Activated naive CD4-positive, alpha-beta T cell treated with anti-CD3 and anti-CD28 coated beads for 36 hours (primary cell): ENCODE measurements around the gene FGL2. TPM values are rescaled to one million over a fixed set of nuclear protein-coding genes. Genes with fewer than 3 reads are reported as not detected.
"Not testable (repeated sequence)": the region's sequence is repeated elsewhere in the genome, so short reads cannot be mapped to it uniquely, and the experiment has no call there.

Experiments used
- CTCF ChIA-PET: fragments of 350-600 bp; sonication (Branson Sonifier 250); formaldehyde crosslinking; loops from one replicate; lab custom pipeline; 2021; ENCODE audit warnings: antibody characterized with exemption; lab: Charles Lee
- DNase-seq: peaks from one replicate; pipeline ENCODE4 v3.0.0-alpha.2; 2020
- H3K27ac Mint-ChIP-seq: one replicate; pipeline ENCODE4 v1.8.0; 2021; ENCODE audit warnings: mild to moderate bottlenecking, mixed read lengths
- H3K27me3 Mint-ChIP-seq: one replicate; pipeline ENCODE4 v1.8.0; 2021; ENCODE audit warnings: low read depth, mixed read lengths
- H3K36me3 Mint-ChIP-seq: one replicate; pipeline ENCODE4 v1.8.0; 2021; ENCODE audit warnings: low read depth, mixed read lengths
- H3K4me1 Mint-ChIP-seq: one replicate; pipeline ENCODE4 v1.8.0; 2021; ENCODE audit warnings: low read depth, mixed read lengths
- H3K4me3 Mint-ChIP-seq: one replicate; pipeline ENCODE4 v1.8.0; 2021; ENCODE audit warnings: mild to moderate bottlenecking, moderate library complexity, mixed read lengths
- H3K9me3 Mint-ChIP-seq: one replicate; pipeline ENCODE4 v1.8.0; 2021; ENCODE audit warnings: mixed read lengths
- intact Hi-C: fragments of 100-400 bp; cut with micrococcal nuclease; formaldehyde crosslinking; loops from one replicate; pipeline ENCODE4 v1.15.1; 2023
- total RNA-seq, 2 experiments: library from RNA; stranded (reverse); gene quantifications; one replicate each; pipeline ENCODE4 v1.2.3, GENCODE V29; 2021

The FGL2 gene
- total RNA-seq, 2 experiments from 2014 or later = not detected

DNA sequence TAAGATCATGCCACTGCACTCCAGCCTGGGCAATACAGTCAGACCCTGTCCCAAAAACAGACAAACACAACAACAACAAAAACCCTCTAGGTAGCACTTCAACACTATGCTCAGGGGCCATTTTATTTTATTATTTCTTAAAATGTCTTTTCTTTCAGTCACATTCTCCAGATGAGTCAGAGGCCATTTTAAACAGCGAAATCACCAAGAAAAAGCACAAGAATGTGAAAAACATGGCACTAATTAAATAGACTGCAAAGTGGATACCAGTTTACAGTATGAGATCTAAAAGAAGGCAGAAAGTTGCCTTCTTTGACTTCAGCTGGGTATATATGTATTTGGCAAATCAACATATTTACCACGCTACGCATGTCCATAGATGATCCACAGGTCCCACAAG, 6.1 kb upstream of the FGL2 start:
- Mint-ChIP-seq H3K36me3 (peaks cover 11% of the 10 kb centered on the region), H3K9me3 (peaks cover 21% of the 10 kb centered on the region), H3K4me3 (no peak overlapping the region), H3K27me3 (no peaks in the 10 kb centered on the region), H3K4me1 (no peaks in the 10 kb centered on the region), H3K27ac (no peak overlapping the region)
- intact Hi-C loops = no loop called here
- CTCF ChIA-PET = no interaction called here
- no peak for DNase-seq

- CTCF ChIA-PET = no interaction called here
- intact Hi-C loops = no loop called here
- Mint-ChIP-seq H3K4me1 (peaks cover 19% of the 10 kb centered on the region), H3K4me3 (no peak overlapping the region), H3K36me3 (no peaks in the 10 kb centered on the region), H3K9me3 (no peaks in the 10 kb centered on the region), H3K27ac (no peak overlapping the region), H3K27me3 (no peaks in the 10 kb centered on the region)
- no peak for DNase-seq
Measured at GRCh38 chr7:77202481-77202976, 2.9 kb upstream of the FGL2 start.

GRCh38 chr7:77200542-77200941, 923 bp upstream of the FGL2 start:
- DNase-seq = no peak
- CTCF ChIA-PET = interaction anchor here (1.0 to 2.1 kb wide), 2 partner anchors 46 to 131 kb away, joined by 3 to 10 read pairs; no protein-coding TSS in a partner anchor
- Mint-ChIP-seq H3K27ac (no peak overlapping the region), H3K36me3 (no peaks in the 10 kb centered on the region), H3K9me3 (no peaks in the 10 kb centered on the region), H3K4me1 (peaks cover 19% of the 10 kb centered on the region), H3K4me3 (no peak overlapping the region), H3K27me3 (no peaks in the 10 kb centered on the region)
- intact Hi-C loops = no loop called here

- DNase-seq = no peak
- CTCF ChIA-PET = no interaction called here
- peaks cover 30% of the 10 kb centered on the region for H3K4me1 Mint-ChIP-seq
Measured at GRCh38 chr7:77197141-77197540, 2.5 kb downstream of the FGL2 start.

DNA sequence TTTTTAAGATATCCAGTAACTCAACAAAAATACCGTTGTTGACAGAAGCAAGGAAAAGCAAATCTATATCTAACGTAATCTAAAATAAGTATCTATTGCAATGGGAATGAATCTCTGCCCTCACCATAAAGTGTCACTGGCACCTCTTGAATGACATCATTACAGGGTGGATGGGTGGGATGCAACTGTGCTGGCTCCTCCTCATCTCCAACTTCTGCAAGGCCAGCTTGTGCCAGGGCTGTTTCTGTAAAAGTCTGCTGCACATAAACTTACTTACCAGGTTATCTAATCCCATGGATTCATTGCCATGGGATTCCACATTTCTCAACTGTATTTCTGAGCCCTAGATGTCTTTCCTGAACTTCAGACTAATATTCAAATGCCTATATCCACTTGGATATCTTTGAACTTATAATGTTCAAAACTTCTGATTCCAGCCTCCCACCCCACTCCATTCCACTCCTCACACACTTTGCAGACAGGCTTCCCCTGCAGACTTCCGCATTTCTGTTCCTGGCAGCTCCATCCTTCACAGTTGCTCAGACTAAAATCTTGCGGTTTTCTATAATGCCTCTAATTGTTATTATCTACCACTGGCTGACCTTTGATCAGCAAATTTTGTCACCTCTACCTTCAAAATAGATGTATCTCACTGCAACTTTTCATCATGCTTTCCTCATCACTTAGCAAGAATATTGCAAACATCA, 10.7 kb downstream of the FGL2 start:
- Mint-ChIP-seq H3K9me3 (no peaks in the 10 kb centered on the region), H3K4me1 (peaks cover 11% of the 10 kb centered on the region), H3K36me3 (no peaks in the 10 kb centered on the region), H3K4me3 (no peak overlapping the region), H3K27ac (no peak overlapping the region), H3K27me3 (no peaks in the 10 kb centered on the region)
- CTCF ChIA-PET = no interaction called here
- DNase-seq = no peak
- intact Hi-C loops = no loop called here

More at GRCh38 chr7:77197141-77197540, 2.5 kb downstream of the FGL2 start:
- no peaks in the 10 kb centered on the region for H3K27me3 Mint-ChIP-seq
- no peaks in the 10 kb centered on the region for H3K9me3 Mint-ChIP-seq
- H3K4me3 Mint-ChIP-seq = no peak overlapping the region
- intact Hi-C loops = loop anchor here (5.0 to 10.0 kb wide), 3 partner anchors 40 to 72 kb away; partner anchors contain the start of gene CCDC146
- H3K36me3 Mint-ChIP-seq = no peaks in the 10 kb centered on the region
- no peak overlapping the region for H3K27ac Mint-ChIP-seq

DNA sequence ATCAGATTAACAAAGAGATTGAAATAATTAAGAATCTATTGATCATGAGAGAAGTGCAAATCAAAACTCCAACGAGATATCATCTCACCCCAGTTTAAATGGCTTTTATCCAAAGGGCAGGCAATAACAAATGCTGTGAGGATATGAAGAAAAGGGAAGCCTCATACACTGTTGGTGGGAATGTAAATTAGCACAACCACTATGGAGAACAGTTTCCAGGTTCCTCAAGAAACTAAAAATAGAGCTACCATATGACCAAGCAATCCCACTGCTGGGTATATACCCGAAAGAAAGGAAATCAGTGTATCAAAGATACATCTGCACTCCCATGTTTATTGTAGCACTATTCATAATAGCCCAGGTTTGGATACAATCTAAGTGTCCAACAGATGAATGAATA, 13.8 kb downstream of the FGL2 start:
- Mint-ChIP-seq H3K27me3 (no peaks in the 10 kb centered on the region), H3K9me3 (peaks cover 2% of the 10 kb centered on the region), H3K4me1 (no peaks in the 10 kb centered on the region), H3K36me3 (peaks cover 3% of the 10 kb centered on the region), H3K27ac (no peak overlapping the region), H3K4me3 (no peak overlapping the region)
- no peak for DNase-seq
- intact Hi-C loops = no loop called here
- CTCF ChIA-PET = no interaction called here

DNA sequence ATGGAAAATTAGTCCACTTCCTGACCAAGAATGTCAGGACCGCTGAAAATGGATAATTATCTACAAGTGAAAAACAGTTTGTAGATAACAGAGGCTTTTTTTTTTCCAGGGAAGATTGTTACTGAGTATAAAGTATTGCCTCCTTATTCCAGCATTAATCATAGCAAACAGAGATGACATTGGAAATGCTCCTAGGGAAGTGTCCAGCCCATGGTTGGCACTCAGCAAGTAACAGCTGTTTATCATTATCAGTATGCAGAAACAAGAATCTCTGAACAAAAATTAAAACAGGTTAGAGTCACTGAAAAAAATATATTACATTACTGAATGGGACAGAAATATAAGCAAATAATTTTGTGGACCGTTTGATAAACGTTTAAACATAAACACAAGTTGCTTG, 14.6 kb downstream of the FGL2 start:
- intact Hi-C loops = no loop called here
- Mint-ChIP-seq H3K4me3 (no peak overlapping the region), H3K36me3 (peaks cover 4% of the 10 kb centered on the region), H3K9me3 (peaks cover 2% of the 10 kb centered on the region), H3K27ac (no peak overlapping the region), H3K4me1 (no peaks in the 10 kb centered on the region), H3K27me3 (no peaks in the 10 kb centered on the region)
- CTCF ChIA-PET = no interaction called here
- DNase-seq = no peak

- no peak for DNase-seq
- CTCF ChIA-PET = no interaction called here
- H3K27me3 Mint-ChIP-seq = no peaks in the 10 kb centered on the region
- peaks cover 2% of the 10 kb centered on the region for H3K9me3 Mint-ChIP-seq
- intact Hi-C loops = no loop called here
- no peak overlapping the region for H3K27ac Mint-ChIP-seq
- H3K4me3 Mint-ChIP-seq = no peak overlapping the region
- no peaks in the 10 kb centered on the region for H3K4me1 Mint-ChIP-seq
- peaks cover 4% of the 10 kb centered on the region for H3K36me3 Mint-ChIP-seq
Measured at GRCh38 chr7:77184463-77184862, 15.2 kb downstream of the FGL2 start.

DNA sequence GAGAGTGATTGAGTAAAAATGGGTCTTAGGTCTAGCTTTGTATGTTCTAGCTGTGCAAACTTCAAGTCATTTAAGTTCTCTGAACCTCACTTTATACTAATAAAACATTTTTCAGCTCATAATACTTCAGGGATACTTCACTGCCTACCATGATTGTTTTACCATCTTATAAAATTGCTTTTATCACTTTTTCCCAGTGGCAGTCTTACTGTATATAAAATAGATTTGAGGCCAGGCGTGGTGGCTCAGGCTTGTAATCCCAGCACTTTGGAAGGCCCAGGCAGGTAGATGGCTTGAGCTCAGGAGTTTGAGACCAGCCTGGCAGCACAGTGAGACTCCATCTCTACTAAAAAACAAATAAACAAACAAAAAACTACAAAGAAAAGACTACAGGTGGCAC, 17.4 kb downstream of the FGL2 start:
- H3K27ac Mint-ChIP-seq = no peak overlapping the region
- H3K27me3 Mint-ChIP-seq = no peaks in the 10 kb centered on the region
- H3K4me1 Mint-ChIP-seq = no peaks in the 10 kb centered on the region
- intact Hi-C loops = no loop called here
- H3K4me3 Mint-ChIP-seq = no peak overlapping the region
- no peak for DNase-seq
- CTCF ChIA-PET = no interaction called here
- peaks cover 4% of the 10 kb centered on the region for H3K36me3 Mint-ChIP-seq
- H3K9me3 Mint-ChIP-seq = peaks cover 2% of the 10 kb centered on the region

DNA sequence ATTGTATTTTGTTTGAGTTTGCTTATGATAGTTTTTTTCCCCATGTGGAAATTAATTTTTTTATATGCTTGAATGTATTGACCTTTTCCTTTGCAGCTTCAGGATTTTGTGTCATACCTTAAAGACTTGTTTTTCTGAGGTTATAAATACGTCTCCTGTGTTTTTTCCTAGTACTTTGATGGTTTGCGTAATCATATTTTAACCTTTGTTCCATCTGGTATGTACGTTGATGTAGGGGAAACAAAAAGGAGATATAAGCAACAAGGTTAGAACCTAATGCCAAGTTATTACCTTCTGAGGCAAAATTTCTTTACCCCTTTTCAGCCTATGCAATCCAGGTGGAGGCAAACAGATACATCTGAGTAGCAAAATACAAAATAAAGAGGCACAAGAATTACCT, 17.9 kb downstream of the FGL2 start:
- Mint-ChIP-seq H3K27me3 (no peaks in the 10 kb centered on the region), H3K4me1 (no peaks in the 10 kb centered on the region), H3K4me3 (no peak overlapping the region), H3K9me3 (peaks cover 2% of the 10 kb centered on the region), H3K36me3 (peaks cover 4% of the 10 kb centered on the region), H3K27ac (no peak overlapping the region)
- intact Hi-C loops = no loop called here
- CTCF ChIA-PET = no interaction called here
- no peak for DNase-seq

DNA sequence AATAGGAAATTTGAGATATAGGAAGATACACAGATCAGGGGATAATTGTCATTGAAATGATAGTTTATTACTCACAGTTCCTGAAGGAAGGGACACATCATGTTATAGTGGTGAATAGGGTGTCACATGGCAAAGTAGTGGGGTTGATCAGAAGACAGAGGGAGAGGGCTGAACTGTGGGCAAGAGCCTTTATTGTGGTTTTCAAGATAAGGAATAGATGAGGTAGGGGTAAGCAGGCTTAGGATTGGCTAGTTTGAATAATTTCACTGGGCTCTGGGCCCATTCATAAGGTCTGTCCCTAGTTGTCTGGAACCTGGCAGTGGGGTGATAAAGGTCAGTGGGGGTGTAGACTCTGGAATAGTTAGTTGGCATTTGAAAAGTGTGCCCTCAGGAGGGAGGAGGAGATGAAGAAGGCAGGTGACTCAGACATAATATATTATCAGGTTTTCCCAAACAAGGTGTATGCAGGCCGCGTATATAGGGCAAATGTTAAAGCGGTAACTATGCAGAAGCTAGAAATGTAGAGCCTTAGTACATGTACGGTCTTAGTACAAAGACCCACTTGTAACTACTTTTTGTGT, 18.5 kb downstream of the FGL2 start:
- H3K4me1 Mint-ChIP-seq = no peaks in the 10 kb centered on the region

DNA sequence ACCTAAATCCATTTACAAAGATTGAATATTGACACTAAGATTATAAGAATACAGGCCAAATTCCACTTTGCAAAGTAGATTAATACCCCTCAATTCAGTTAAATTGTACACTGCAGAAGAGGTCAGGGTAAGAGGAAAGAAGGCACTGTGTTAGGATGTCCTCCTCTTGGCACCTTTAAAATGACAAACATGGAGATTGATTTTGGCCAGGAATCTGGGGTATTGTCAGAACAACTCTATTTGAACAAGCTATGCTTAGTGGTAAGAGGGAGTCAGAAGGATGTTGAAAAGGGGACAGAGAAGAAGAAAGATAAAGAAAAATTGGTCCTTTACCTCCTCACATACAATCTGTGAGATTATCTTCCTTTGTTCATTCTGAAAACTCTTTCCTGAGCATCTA, 21.6 kb downstream of the FGL2 start:
- H3K4me1 Mint-ChIP-seq, H3K27ac Mint-ChIP-seq, intact Hi-C loops, H3K36me3 Mint-ChIP-seq, H3K9me3 Mint-ChIP-seq, DNase-seq, H3K4me3 Mint-ChIP-seq, CTCF ChIA-PET, H3K27me3 Mint-ChIP-seq: not testable (repeated sequence)

More for the DNA sequence above, 18.5 kb downstream of the FGL2 start:
- Mint-ChIP-seq H3K27me3 (no peaks in the 10 kb centered on the region), H3K36me3 (peaks cover 4% of the 10 kb centered on the region), H3K4me3 (no peak overlapping the region), H3K9me3 (peaks cover 2% of the 10 kb centered on the region), H3K27ac (no peak overlapping the region)
- intact Hi-C loops = no loop called here
- DNase-seq = no peak
- CTCF ChIA-PET = no interaction called here

- H3K4me3 Mint-ChIP-seq, DNase-seq, CTCF ChIA-PET, H3K27me3 Mint-ChIP-seq, intact Hi-C loops, H3K27ac Mint-ChIP-seq, H3K9me3 Mint-ChIP-seq, H3K36me3 Mint-ChIP-seq, H3K4me1 Mint-ChIP-seq: not testable (repeated sequence)
Measured at GRCh38 chr7:77177321-77177904, 22.2 kb downstream of the FGL2 start.
